T-helper 1 cell treated with Interleukin-12 subunit alpha and Interleukin-12 subunit beta and Interleukin-4 antibody, amounts not matched to agents 30 ng/mL and 1 ng/mL, for 36 hours (primary cell): ENCODE data around the gene CAPN13. TPM values are rescaled to one million over a fixed set of nuclear protein-coding genes. Genes with fewer than 3 reads are reported as not detected.

ENCODE experiments used
- intact Hi-C: fragments of 100-400 bp; cut with micrococcal nuclease; formaldehyde crosslinking; loops from one replicate; pipeline ENCODE4 v1.15.1; 2024
- total RNA-seq: library from RNA; stranded (reverse); gene quantifications from 2 replicates; pipeline ENCODE4 v1.2.3, GENCODE V29; 2022

The CAPN13 gene
- total RNA-seq, 1 donor from 2014 or later, result not detected

DNA sequence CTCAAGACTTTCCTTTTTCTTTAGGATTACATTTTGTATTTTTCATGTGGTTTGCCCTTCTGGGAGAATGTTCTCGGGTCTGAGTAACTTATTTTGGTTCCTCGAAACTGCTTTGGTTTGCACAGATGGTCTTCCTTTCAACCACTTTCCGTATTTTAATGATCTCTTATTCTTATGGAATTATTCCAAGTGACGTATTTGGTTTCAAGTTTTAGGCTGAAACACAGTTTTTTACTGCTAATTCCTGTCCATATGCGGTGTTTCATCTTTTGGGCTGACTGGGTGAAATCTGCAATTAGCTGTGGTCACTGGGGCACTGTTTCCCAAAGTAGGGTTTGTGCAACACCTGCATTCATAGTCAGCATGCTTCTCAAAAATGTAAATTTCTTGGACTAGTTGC, 122.7 kb downstream of the CAPN13 start:
- intact Hi-C loops, result no loop called here

GRCh38 chr2:30684026-30684425, 123.2 kb downstream of the CAPN13 start:
- intact Hi-C loops, result no loop called here

DNA sequence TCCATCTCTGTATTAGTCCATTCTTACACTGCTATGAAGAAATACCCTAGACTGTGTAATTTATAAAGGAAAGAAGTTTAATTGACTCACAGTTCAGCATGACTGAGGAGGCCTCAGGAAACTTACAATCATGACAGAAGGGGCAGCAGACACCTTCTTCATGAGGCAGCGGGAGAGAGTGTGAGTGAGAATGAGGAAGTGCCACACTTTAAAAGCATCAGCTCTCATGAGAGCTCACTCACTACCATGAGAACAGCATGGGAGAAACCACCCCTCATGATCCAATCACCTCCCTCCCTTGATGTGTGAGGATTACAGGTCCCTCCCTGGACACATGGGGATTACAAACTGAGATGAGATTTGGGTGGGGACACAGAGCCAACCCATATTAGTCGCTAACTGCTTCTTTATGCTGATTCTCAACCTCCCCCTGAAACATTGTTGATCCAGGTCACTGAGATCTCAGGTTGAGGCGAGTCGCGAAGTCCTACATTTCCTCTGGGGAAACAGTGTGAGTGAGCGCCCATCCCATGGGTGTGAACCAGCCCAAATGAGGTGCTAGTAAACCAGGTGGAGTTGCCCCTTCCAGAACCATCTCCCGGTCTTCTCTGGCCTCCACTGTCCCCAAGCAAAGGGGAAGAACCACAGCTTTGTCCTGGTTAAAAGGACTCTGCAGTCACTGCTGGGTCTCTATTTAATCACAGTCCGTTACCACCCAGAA, 123.8 kb downstream of the CAPN13 start:
- intact Hi-C loops, result no loop called here

DNA sequence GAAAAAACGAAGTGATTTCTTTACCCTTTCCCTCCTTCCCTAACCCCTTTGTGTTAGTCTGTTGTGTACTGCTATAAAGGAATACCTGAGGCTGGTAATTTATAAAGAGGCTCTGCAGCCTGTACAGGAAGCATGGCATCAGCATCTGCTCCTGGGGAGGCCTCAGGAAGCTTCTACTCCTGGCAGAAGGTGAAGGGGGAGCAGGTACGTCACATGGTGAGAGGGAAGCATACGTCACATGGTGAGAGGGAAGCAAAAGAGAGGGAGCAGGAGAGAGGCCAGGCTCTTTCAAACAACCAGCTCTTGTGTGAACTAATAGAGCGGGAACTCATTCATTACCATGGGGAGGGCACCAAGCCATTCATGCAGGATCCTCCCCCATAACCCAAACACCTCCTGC, 126.2 kb downstream of the CAPN13 start:
- intact Hi-C loops, result no loop called here

GRCh38 chr2:30680121-30680520, 127.1 kb downstream of the CAPN13 start:
- intact Hi-C loops, result no loop called here

GRCh38 chr2:30679426-30680088, 127.7 kb downstream of the CAPN13 start:
- intact Hi-C loops, result no loop called here

- intact Hi-C loops, result no loop called here
Observed at GRCh38 chr2:30678410-30679137, 128.7 kb downstream of the CAPN13 start.

DNA sequence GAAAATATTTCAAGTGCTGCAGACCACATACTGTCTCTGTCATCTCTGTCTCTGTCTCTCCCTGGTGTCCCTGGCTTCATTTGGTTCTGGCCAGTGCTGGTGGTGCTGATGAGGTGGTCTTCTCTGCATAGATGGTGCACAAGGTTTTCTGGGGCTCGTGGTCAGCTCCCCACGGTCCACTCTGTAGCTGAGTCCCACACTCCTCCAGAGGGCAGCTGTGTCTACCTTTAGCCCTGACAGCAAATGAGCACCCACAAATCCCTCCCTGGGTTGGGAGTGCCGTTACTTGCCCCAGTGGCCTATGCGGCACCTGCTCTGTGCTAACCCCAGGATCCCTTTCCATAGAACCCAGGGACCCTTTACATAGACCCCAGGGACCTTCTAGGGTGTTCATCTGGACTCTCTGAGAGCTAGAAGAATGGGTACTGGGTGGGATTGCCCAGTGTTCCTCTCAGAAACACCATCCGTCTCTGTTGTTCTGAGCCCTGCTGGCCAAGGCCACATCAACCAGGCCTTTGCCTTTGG, 129.3 kb downstream of the CAPN13 start:
- intact Hi-C loops, result no loop called here

DNA sequence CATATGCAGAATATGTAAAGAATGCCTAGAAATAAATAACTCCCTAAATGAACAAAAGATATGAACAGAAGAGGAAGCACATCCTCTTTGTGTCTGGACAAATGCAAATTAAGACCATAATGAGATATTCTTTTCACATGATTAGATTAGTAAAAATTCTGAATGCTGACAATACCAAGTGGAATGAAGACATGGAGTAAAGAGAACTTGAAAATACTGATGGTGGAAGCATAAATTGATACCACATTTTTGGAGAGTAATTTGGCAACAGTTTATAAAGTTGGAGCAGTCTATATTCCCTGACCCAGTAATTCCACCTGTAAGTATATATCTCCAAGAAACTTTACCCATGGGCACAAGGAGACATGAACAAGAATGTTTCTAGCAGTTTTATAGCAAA, 130.0 kb downstream of the CAPN13 start:
- intact Hi-C loops, result no loop called here

DNA sequence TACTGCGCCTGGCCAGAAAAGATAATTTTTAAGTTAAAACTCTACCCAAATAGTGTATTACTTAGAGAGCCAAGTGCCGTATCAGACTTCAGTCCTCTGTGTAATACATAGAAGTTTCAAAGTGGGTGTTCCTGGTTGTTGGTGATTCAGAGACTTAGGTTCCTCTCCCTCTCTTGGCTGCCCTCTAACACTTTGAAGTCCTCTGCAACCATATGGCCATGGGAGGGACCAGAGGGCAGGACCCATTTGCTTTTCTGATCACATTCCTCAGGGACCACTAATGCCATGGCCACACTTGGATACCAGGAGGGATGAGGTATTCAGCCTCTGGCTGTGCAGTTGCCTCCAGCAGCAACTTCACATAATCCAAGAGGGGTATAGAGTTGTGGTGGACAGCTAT, 131.5 kb downstream of the CAPN13 start:
- intact Hi-C loops, result no loop called here

DNA sequence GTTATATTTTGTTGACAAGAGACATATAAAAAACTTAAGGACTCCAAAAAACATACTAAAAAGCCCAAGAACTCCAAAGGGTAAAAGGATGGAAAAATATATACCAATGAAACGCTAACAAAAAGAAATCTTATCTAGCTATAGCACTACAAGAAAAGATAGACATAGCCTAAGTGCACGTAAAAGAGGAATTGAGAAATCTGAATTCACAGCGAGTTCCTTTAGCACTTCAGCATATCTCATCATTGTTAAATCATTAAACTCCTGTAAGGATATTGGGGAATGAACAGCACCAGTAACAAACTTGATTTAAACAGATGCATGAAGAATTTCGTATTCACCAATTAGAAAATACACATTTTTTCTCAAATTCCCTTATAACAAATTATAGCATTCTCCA, 134.1 kb downstream of the CAPN13 start:
- intact Hi-C loops, result no loop called here
